NB4 (cell line): ENCODE measurements around the gene PDE11A.

Experiments
- DNase-seq: peaks from one replicate; pipeline ENCODE4 v3.0.0; 2010; ENCODE audit warnings: low read depth
- H3K4me3 ChIP-seq: one replicate; pipeline ENCODE4 v1.5.1; 2011; ENCODE audit warnings: mild to moderate bottlenecking, low read depth, low read length, moderate library complexity
- MYC ChIP-seq: IDR thresholded peaks from 2 replicates; pipeline ENCODE4 v1.6.1; 2011; ENCODE audit warnings: low read depth, low read length
- POLR2A ChIP-seq: IDR thresholded peaks from 2 replicates; pipeline ENCODE4 v1.6.1; 2011; ENCODE audit warnings: mild to moderate bottlenecking; ENCODE audit not compliant: insufficient read length; ENCODE audit errors: extremely low read depth
- TF ChIP-seq, protein P1 (sequence below): IDR thresholded peaks from one replicate; pipeline ENCODE4 v1.5.1; 2012; ENCODE audit warnings: low read depth, low read length
- TF ChIP-seq, protein P2 (sequence below): IDR thresholded peaks from 2 replicates; pipeline ENCODE4 v1.6.1; 2011; ENCODE audit warnings: low read depth, low read length

PDE11A gene

DNA sequence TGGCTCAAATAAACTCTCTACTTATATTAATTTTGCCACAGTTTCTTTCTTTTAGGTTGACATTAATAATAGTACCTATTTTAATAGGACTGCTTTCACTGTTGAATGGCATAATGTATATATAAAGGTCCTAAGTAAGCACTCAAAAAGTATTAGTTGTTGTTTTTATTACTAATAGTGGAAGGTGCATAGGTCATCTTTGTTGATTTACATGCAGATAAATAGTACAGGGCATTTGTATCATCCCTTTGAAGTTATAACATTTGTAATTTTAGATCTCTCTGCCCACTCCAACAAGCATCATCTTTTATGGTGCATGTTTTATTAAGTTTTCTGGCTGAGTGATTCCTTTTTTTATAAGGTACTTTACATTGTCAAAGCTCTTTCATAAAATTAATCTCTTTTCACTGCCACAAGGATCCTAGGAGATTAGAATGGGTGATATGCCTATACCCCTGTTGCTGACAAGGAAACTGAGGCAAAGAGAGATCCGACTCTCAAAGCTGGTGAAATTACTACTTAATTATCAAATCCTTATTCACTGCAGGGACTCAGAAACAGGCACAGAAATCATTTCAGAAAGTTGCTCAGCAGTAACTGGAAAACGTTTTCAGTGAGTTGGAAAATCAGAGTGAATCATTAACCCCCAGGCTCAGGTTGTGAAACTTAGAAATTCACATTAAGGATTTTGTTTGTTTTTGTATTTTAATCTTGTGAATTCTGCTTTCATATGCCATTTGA is 380.4 kb downstream of the PDE11A start:
- TF ChIP-seq, protein P1, sequence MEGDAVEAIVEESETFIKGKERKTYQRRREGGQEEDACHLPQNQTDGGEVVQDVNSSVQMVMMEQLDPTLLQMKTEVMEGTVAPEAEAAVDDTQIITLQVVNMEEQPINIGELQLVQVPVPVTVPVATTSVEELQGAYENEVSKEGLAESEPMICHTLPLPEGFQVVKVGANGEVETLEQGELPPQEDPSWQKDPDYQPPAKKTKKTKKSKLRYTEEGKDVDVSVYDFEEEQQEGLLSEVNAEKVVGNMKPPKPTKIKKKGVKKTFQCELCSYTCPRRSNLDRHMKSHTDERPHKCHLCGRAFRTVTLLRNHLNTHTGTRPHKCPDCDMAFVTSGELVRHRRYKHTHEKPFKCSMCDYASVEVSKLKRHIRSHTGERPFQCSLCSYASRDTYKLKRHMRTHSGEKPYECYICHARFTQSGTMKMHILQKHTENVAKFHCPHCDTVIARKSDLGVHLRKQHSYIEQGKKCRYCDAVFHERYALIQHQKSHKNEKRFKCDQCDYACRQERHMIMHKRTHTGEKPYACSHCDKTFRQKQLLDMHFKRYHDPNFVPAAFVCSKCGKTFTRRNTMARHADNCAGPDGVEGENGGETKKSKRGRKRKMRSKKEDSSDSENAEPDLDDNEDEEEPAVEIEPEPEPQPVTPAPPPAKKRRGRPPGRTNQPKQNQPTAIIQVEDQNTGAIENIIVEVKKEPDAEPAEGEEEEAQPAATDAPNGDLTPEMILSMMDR, result no peak
- TF ChIP-seq, protein P2, sequence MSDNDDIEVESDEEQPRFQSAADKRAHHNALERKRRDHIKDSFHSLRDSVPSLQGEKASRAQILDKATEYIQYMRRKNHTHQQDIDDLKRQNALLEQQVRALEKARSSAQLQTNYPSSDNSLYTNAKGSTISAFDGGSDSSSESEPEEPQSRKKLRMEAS, result no peak
- DNase-seq, result no peak
- no peak overlapping the region for H3K4me3 ChIP-seq

DNA sequence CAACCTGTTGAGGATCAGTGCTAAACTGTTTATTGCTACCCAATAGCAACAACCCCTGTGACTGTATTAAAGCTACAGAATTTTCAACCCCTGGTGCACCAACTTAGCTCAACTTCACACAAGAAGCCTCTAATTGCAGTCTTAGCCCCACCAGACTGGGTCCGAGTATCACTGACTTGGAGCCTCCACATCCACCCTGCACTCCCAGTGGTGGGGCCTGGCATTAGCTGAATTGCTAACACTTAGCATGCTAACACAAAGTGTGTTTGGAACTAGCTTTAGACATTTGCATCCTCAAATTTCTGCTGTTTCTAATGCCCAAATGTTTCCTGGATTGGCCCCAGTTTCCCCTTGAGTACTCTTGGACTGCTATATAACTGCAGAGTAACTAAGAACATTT is 381.4 kb downstream of the PDE11A start:
- TF ChIP-seq POLR2A (no peak), MYC (no peak)
- TF ChIP-seq, protein P1, result no peak
- no peak for DNase-seq

DNA sequence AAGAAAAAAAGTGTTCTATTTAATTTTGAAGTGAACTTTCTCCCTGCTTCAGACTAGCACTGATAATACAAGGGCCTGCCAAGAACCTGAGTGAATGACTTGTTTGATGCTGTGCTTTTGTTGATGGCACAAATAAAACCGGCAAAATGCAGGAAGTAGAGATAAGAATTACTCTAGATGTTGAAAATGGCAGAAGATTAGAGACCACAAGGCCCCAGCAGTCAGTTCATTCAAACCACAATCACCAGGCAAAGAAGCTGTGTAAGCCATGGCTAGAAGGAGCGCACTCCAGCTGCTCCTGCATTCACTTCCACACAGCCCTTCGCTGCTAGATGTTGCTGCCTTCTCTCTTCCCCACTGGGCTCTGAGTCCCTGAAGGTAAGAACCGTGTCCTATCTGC is 383.0 kb downstream of the PDE11A start:
- TF ChIP-seq POLR2A, result no peak
- TF ChIP-seq, protein P2, result no peak
- TF ChIP-seq MYC, result no peak
- TF ChIP-seq, protein P1, result no peak

More for the DNA sequence above, 381.4 kb downstream of the PDE11A start:
- no peak overlapping the region for H3K4me3 ChIP-seq

DNA sequence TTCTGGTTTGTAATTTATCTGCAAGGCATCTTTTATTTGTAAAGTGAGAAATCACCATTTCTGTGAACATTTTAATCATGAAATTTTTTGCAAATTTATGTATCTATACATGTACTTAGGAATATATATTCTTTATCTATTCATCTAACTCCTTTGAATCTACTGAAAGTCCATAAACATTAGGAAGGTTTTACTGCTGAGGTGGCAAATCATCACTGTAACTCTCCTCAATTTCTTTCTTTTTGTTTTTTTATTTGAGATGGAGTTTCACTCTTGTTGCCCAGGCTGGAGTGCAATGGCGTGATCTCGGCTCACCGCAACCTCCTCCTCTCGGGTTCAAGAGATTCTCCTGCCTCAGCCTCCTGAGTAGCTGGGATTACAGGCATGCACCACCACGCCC is 383.7 kb downstream of the PDE11A start:
- no peak overlapping the region for H3K4me3 ChIP-seq
- TF ChIP-seq POLR2A (no peak), MYC (no peak)
- TF ChIP-seq, protein P1, result no peak
- TF ChIP-seq, protein P2, result no peak
- DNase-seq, result no peak

More for the DNA sequence above, 383.0 kb downstream of the PDE11A start:
- H3K4me3 ChIP-seq, result no peak overlapping the region
- peak; percentile 52 for DNase-seq

DNA sequence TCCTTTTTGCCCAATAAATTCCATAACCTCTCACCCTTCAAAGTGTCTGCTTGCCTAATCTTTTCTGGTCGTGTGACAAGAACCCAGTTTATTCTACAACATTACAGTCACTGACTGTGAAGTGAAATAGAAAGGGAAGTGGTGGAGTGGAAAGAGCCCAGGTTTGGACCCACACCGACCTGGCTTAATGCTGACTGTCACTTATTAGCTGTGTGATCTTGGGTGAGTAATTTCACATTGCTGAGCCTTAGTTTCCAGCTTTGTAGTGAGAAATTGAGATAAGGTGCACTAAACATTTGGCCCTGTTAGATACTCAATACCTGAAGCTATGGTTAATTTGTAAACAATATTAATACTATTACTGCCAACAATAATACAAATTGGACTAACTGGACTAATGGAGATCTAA is 388.9 kb downstream of the PDE11A start:
- no peak overlapping the region for H3K4me3 ChIP-seq
- TF ChIP-seq, protein P1, result no peak
- TF ChIP-seq, protein P2, result no peak
- no peak for TF ChIP-seq POLR2A
- TF ChIP-seq MYC, result no peak
- DNase-seq, result no peak
